IMR-90 (cell line): Measurements from ENCODE around the gene R3HDM2. TPM values are rescaled to one million over a fixed set of nuclear protein-coding genes. Genes with fewer than 3 reads are reported as not detected.

Experiments
- ATAC-seq: fragments of 200-7000 bp; cut with Tn5 transposase; 2 replicates; pipeline ENCODE4 v1.9.1; 2020; ENCODE audit warnings: low read depth, mild to moderate bottlenecking, moderate library complexity
- BruUV-seq: library from RNA; stranded (reverse); fragments of 400-500 nt; replicated peaks from 2 replicates; lab custom pipeline; 2021; lab: Mats Ljungman, UMichigan
- CTCF ChIA-PET: fragments of 300-600 bp; formaldehyde crosslinking; extraction: SDS; loops from one replicate; lab custom pipeline; 2021; ENCODE audit warnings: antibody characterized with exemption; lab: Yijun Ruan, JAX
- POLR2A ChIA-PET: fragments of 300-600 bp; sonication (Branson Sonifier 250); formaldehyde crosslinking; loops from one replicate; lab custom pipeline; 2022; ENCODE audit warnings: antibody characterized with exemption; ENCODE audit not compliant: unreplicated experiment; lab: Charles Lee
- DNase-seq: peaks from one replicate; pipeline ENCODE4 v3.0.0; 2013
- H2AFZ ChIP-seq: replicated peaks from 2 replicates; pipeline ENCODE3; 2013; ENCODE audit warnings: low read length, mild to moderate bottlenecking; ENCODE audit not compliant: poor library complexity
- H2AK5ac ChIP-seq: 2 replicates; pipeline ENCODE4 v1.6.1; 2013; ENCODE audit warnings: low read depth, low read length, inconsistent platforms
- H2AK9ac ChIP-seq: replicated peaks from 2 replicates; pipeline ENCODE3; 2013; ENCODE audit warnings: mild to moderate bottlenecking, low read depth, low read length, moderate library complexity; ENCODE audit not compliant: poor library complexity
- H2BK120ac ChIP-seq: 2 replicates; pipeline ENCODE4 v1.6.1; 2013; ENCODE audit warnings: low read depth, low read length, inconsistent platforms
- H2BK15ac ChIP-seq: 3 replicates; pipeline ENCODE4 v1.6.1; 2013; ENCODE audit warnings: low read depth, low read length, inconsistent platforms
- H2BK20ac ChIP-seq: 2 replicates; pipeline ENCODE4 v1.6.1; 2013; ENCODE audit warnings: low read depth, mild to moderate bottlenecking, inconsistent platforms, low read length, moderate library complexity
- H2BK5ac ChIP-seq: 2 replicates; pipeline ENCODE4 v1.6.1; 2013; ENCODE audit warnings: mild to moderate bottlenecking, low read depth, low read length, inconsistent platforms; ENCODE audit not compliant: poor library complexity, severe bottlenecking
- H3K14ac ChIP-seq: replicated peaks from 2 replicates; pipeline ENCODE4 v1.6.1; 2013; ENCODE audit warnings: low read depth, low read length, inconsistent platforms
- H3K18ac ChIP-seq: 2 replicates; pipeline ENCODE4 v1.6.1; 2013; ENCODE audit warnings: low read depth, low read length, control low read depth
- H3K23ac ChIP-seq: 2 replicates; pipeline ENCODE4 v1.6.1; 2013; ENCODE audit warnings: low read depth, low read length, inconsistent platforms
- H3K27ac ChIP-seq: 2 replicates; pipeline ENCODE4 v1.5.1; 2013; ENCODE audit warnings: mild to moderate bottlenecking, control low read depth, low read length; ENCODE audit not compliant: insufficient read depth
- H3K27me3 ChIP-seq: 2 replicates; pipeline ENCODE4 v1.6.1; 2013; ENCODE audit warnings: low read length; ENCODE audit not compliant: control insufficient read depth, insufficient read depth
- H3K36me3 ChIP-seq: 2 replicates; pipeline ENCODE4 v1.6.1; 2013; ENCODE audit warnings: low read length, mixed read lengths; ENCODE audit not compliant: control insufficient read depth, insufficient read depth
- H3K4ac ChIP-seq: 2 replicates; pipeline ENCODE4 v1.6.1; 2013; ENCODE audit warnings: low read depth, low read length, inconsistent platforms
- H3K4me1 ChIP-seq: 2 replicates; pipeline ENCODE4 v1.6.1; 2013; ENCODE audit warnings: low read length, mixed read lengths; ENCODE audit not compliant: control insufficient read depth, insufficient read depth
- H3K4me2 ChIP-seq: 2 replicates; pipeline ENCODE4 v1.6.1; 2013; ENCODE audit warnings: low read depth, mild to moderate bottlenecking, control low read depth, low read length, moderate library complexity
- H3K4me3 ChIP-seq: 2 replicates; pipeline ENCODE4 v1.5.1; 2013; ENCODE audit warnings: low read depth, mild to moderate bottlenecking, control low read depth, low read length, moderate library complexity; ENCODE audit not compliant: insufficient read depth
- H3K56ac ChIP-seq: 2 replicates; pipeline ENCODE4 v1.6.1; 2013; ENCODE audit warnings: low read length, inconsistent platforms; ENCODE audit not compliant: insufficient read depth; ENCODE audit errors: extremely low read depth
- H3K79me1 ChIP-seq, 2 experiments: 2 replicates each; pipeline ENCODE4 v1.6.1; 2013; ENCODE audit warnings: low read length in 2 of 2, inconsistent platforms in 1 of 2, low read depth in 1 of 2
- H3K9ac ChIP-seq: 2 replicates; pipeline ENCODE4 v1.6.1; 2013; ENCODE audit warnings: low read depth, low read length, control low read depth
- H3K9me1 ChIP-seq: 2 replicates; pipeline ENCODE4 v1.6.1; 2013; ENCODE audit warnings: low read length, inconsistent platforms; ENCODE audit not compliant: insufficient read depth
- H3K9me3 ChIP-seq: 2 replicates; pipeline ENCODE4 v1.6.1; 2013; ENCODE audit warnings: low read length; ENCODE audit not compliant: control insufficient read depth, insufficient read depth
- H4K20me1 ChIP-seq: 2 replicates; pipeline ENCODE4 v1.6.1; 2013; ENCODE audit warnings: low read length, inconsistent platforms; ENCODE audit not compliant: insufficient read depth
- H4K5ac ChIP-seq: 2 replicates; pipeline ENCODE4 v1.6.1; 2013; ENCODE audit warnings: mild to moderate bottlenecking, low read depth, low read length, control low read depth
- H4K8ac ChIP-seq, 2 experiments: 2 replicates each; pipeline ENCODE4 v1.6.1; 2013; ENCODE audit warnings: low read depth in 2 of 2, low read length in 2 of 2, control low read depth in 1 of 2, inconsistent platforms in 1 of 2
- H4K91ac ChIP-seq: 2 replicates; pipeline ENCODE4 v1.6.1; 2013; ENCODE audit warnings: low read depth, low read length, inconsistent platforms; ENCODE audit not compliant: insufficient read depth
- MAZ ChIP-seq: IDR thresholded peaks from 2 replicates; pipeline ENCODE4 v1.6.1; 2012; ENCODE audit warnings: low read depth, mild to moderate bottlenecking, low read length, improper control_type of control experiment, moderate library complexity, borderline replicate concordance
- NFE2L2 ChIP-seq: fragments of 150-350 bp; IDR thresholded peaks from 2 replicates; pipeline ENCODE4 v1.6.1; 2016; ENCODE audit warnings: low read depth, mild to moderate bottlenecking, low read length
- WGBS, 2 experiments: methylation state at CpG; one replicate each; pipeline versions ENCODE4 v1.1.5 to v1.1.7; 2013; ENCODE audit warnings: missing lambda C conversion rate in 2 of 2; ENCODE audit not compliant: insufficient read length in 1 of 2; ENCODE audit errors: extremely low coverage in 2 of 2; 5-methylcytosine and 5-hydroxymethylcytosine counted together
- dilution Hi-C: fragments of 300-500 bp; cut with HindIII; formaldehyde crosslinking; loops from one replicate; pipeline ENCODE4 v1.14.3; 2018; ENCODE audit warnings: low sequenced_read_pairs; ENCODE audit not compliant: unreplicated experiment
- in situ Hi-C: fragments of 300-500 bp; cut with MboI; formaldehyde crosslinking; loops from 3 replicates; pipeline ENCODE4 v1.14.3; 2019; ENCODE audit warnings: low sequenced_read_pairs, inconsistent platforms, mixed read lengths
- intact Hi-C: fragments of 100-400 bp; cut with micrococcal nuclease; formaldehyde crosslinking; loops from 2 replicates; pipeline ENCODE4 v1.10.0; 2022
- polyA plus RNA-seq, 3 experiments: library from polyadenylated mRNA; depleted of rRNA; stranded (reverse); fragments of >200 nt; gene quantifications; 2 replicates each; pipeline ENCODE4 v1.2.3, GENCODE V29; 2012; ENCODE audit warnings: low replicate concordance in 1 of 3
- total RNA-seq: library from RNA; depleted of rRNA; stranded (reverse); fragments of >200 nt; gene quantifications from 2 replicates; pipeline ENCODE4 v1.2.3, GENCODE V29; 2012
- TF ChIP-seq, protein P1 (sequence below): fragments of 150-350 bp; IDR thresholded peaks from 2 replicates; pipeline ENCODE4 v1.6.1; 2017; ENCODE audit warnings: mild to moderate bottlenecking, antibody characterized with exemption, low read length, low read depth

Gene R3HDM2
- total and polyA plus RNA-seq, 2 of the 4 experiments (the other 2 are of a cell fraction): 7.5 to 28.4 TPM

DNA sequence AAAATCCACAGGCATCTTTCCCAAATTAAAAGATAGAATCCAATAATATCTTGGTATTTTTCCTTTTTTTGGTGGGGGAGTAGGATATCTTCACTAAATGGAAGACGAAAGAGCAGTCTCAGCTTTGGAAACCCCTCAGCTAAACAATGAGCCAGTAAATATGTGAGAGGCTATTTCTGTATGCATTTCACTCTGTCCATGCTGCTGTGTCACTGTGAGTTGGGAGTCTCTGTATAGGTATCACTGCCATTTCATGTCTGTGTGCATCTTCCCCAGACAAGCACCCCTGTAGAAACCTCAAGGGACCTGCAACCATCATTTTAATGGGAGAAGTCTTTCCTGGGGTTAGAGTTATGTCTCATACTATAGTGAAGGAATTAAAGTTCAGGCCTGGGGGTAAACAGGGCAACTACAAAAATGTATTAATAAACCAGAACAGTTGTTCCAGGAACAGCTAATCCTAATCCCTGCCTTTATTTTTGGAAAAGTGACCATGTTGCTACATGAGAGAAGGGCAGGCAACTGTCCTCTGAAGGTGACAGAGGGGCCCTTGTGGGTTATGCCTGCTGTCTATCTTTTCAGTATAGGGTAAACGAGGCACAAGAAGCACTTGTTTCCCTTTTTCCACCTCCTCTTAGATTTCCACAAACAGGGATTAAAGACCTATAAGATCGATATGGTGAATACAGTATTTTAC is 168.6 kb downstream of the R3HDM2 start:
- DNase-seq (no peak), ATAC-seq (no peak)
- intact Hi-C loops (no loop called here), in situ Hi-C loops (no loop called here), dilution Hi-C loops (no loop called here)
- Histone ChIP-seq H3K9ac (no peak overlapping the region), H4K20me1 (no peaks in the 10 kb centered on the region; the same call in 1 of the 2 replicates), H3K9me3 (no peaks in the 10 kb centered on the region), H2AFZ (no peak overlapping the region), H3K4me3 (no peak overlapping the region), H3K4ac (no peak overlapping the region), H3K27ac (no peak overlapping the region), H3K4me1 (no peaks in the 10 kb centered on the region; the same call in 1 of the 2 replicates), H3K79me1 (peaks cover 0 to 11% of the 10 kb centered on the region in 2 experiments; a peak in 1 of 4 replicates), H3K18ac (no peak overlapping the region), H3K36me3 (peaks cover 31% of the 10 kb centered on the region), H2AK5ac (no peak overlapping the region), H3K27me3 (no peaks in the 10 kb centered on the region), H2BK120ac (no peak overlapping the region), H3K4me2 (no peak overlapping the region), H3K9me1 (peaks cover 6% of the 10 kb centered on the region; the same call in 1 of the 2 replicates), H2BK15ac (no peak overlapping the region), H2BK5ac (no peak overlapping the region), H3K56ac (no peak overlapping the region), H2AK9ac (no peak overlapping the region), H4K5ac (no peak overlapping the region), H4K8ac (no peak overlapping the region), H3K23ac (no peak overlapping the region), H2BK20ac (no peak overlapping the region), H3K14ac (no peak overlapping the region), H4K91ac (no peak overlapping the region)
- BruUV-seq: no TSS peak
- POLR2A ChIA-PET: no interaction called here
- TF ChIP-seq, protein P1, sequence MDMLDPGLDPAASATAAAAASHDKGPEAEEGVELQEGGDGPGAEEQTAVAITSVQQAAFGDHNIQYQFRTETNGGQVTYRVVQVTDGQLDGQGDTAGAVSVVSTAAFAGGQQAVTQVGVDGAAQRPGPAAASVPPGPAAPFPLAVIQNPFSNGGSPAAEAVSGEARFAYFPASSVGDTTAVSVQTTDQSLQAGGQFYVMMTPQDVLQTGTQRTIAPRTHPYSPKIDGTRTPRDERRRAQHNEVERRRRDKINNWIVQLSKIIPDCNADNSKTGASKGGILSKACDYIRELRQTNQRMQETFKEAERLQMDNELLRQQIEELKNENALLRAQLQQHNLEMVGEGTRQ: no peak
- TF ChIP-seq MAZ (no peak), NFE2L2 (peak; percentile 9; the same call in 1 of the 2 replicates)
- WGBS, 2 experiments: no CpG with 5 or more reads among the region's 3 CpGs
- CTCF ChIA-PET: interaction anchor here (0.6 to 1.4 kb wide), 2 partner anchors 190 to 196 kb away, joined by 3 to 9 read pairs; no protein-coding TSS in a partner anchor
